Activated CD4-positive, alpha-beta memory T cell treated with anti-CD3 and anti-CD28 coated beads, Interleukin-2, amount 10 ng/mL, durations not matched to agents 7 days and 5 days (primary cell): Measurements from ENCODE around the gene PAQR5. TPM values are rescaled to one million over a fixed set of nuclear protein-coding genes. Genes with fewer than 3 reads are reported as not detected.

Experiments
- CTCF ChIA-PET: fragments of 350-600 bp; sonication (Branson Sonifier 250); formaldehyde crosslinking; loops from one replicate; lab custom pipeline; 2021; ENCODE audit warnings: antibody characterized with exemption, inconsistent platforms; lab: Charles Lee
- POLR2A ChIA-PET: fragments of 350-600 bp; sonication (Branson Sonifier 250); formaldehyde crosslinking; loops from one replicate; lab custom pipeline; 2021; ENCODE audit warnings: antibody characterized with exemption; lab: Charles Lee
- DNase-seq: peaks from one replicate; pipeline ENCODE4 v3.0.0-alpha.2; 2020
- H3K27ac Mint-ChIP-seq: one replicate; pipeline ENCODE4 v1.8.0; 2021; ENCODE audit warnings: mild to moderate bottlenecking, mixed read lengths
- H3K27me3 Mint-ChIP-seq: one replicate; pipeline ENCODE4 v1.8.0; 2021; ENCODE audit warnings: mixed read lengths
- H3K36me3 Mint-ChIP-seq: one replicate; pipeline ENCODE4 v1.8.0; 2021; ENCODE audit warnings: low read depth, mixed read lengths
- H3K4me1 Mint-ChIP-seq: one replicate; pipeline ENCODE4 v1.8.0; 2021; ENCODE audit warnings: mixed read lengths
- H3K4me3 Mint-ChIP-seq: one replicate; pipeline ENCODE4 v1.8.0; 2021; ENCODE audit warnings: mild to moderate bottlenecking, mixed read lengths
- H3K9me3 Mint-ChIP-seq: one replicate; pipeline ENCODE4 v1.8.0; 2021; ENCODE audit warnings: mixed read lengths
- total RNA-seq, 2 experiments: library from RNA; stranded (reverse); gene quantifications; one replicate each; pipeline ENCODE4 v1.2.3, GENCODE V29; 2021

PAQR5 gene
- total RNA-seq, 2 experiments from 2014 or later: not detected

DNA sequence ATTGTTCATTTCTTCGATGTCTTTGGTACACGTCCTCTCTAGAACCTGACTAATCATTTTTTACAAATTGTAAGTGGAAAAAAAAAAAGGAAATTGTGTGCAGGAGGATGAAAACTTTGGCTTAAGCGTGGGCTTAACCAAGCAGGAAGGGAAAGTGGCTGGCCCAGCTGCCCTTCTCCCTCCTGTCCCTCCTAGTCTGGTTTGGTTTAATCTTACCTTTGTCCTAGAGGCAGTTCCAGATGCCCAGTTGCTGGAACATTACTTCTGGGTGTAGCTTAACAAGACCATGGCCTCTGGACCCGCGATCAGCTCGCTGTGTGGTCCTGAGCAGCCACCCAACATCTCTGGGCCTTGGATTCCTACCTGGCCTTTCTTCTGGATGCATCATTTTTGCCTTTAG is 15.4 kb downstream of the PAQR5 start:
- H3K27ac Mint-ChIP-seq: no peak overlapping the region

GRCh38 chr15:69314736-69315135 is 16.0 kb downstream of the PAQR5 start:
- Mint-ChIP-seq H3K27ac (no peak overlapping the region), H3K27me3 (peaks cover 8% of the 10 kb centered on the region)
- POLR2A ChIA-PET: no interaction called here

More for the DNA sequence above, 15.4 kb downstream of the PAQR5 start:
- peaks cover 10% of the 10 kb centered on the region for H3K27me3 Mint-ChIP-seq
- H3K36me3 Mint-ChIP-seq: no peaks in the 10 kb centered on the region
- ChIA-PET CTCF (no interaction called here), POLR2A (interaction anchor here (1.3 kb wide), 1 partner anchor 14 kb away, joined by 3 read pairs; no protein-coding TSS in a partner anchor)
- H3K4me1 Mint-ChIP-seq: no peaks in the 10 kb centered on the region
- H3K4me3 Mint-ChIP-seq: no peak overlapping the region
- DNase-seq: no peak
- no peaks in the 10 kb centered on the region for H3K9me3 Mint-ChIP-seq

DNA sequence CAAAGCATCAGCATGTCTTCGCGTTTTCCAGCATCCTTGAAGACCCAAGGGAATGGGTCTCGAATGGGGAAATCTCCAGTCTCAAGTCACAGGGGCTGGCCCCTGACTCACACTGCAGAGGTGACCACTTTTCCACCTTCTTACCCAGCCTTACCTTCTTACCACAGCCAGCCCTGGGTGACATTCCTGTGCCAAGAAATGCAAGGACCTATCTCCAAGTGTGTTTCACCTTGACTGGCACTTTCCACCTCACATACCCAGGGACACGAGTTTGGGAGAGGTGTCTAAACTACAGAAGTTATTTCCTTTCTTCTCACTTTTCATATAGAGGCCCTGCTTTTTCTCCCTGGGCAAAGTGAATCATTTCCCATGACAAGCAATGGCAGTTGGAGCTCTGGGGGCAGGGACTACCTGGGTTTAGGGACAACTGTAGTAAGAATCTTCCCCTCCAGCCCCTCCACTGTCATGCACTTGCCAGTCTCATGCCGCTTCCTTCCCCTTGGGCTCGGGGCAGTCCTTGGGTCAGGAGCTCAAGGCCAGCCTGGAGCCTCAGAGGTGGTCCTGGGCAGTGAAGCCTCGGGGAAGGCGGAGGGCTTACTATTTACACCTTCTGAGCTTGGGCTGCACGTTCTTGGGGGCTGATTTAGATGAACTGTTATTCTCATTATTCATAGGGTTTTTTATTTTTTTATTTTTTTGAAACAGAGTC is 16.8 kb downstream of the PAQR5 start:
- no peak overlapping the region for H3K4me3 Mint-ChIP-seq
- H3K9me3 Mint-ChIP-seq: no peaks in the 10 kb centered on the region
- ChIA-PET POLR2A (no interaction called here), CTCF (no interaction called here)
- no peaks in the 10 kb centered on the region for H3K36me3 Mint-ChIP-seq
- H3K27me3 Mint-ChIP-seq: peaks cover 8% of the 10 kb centered on the region
- peaks cover 6% of the 10 kb centered on the region for H3K4me1 Mint-ChIP-seq
- H3K27ac Mint-ChIP-seq: no peak overlapping the region
- no peak for DNase-seq

More at GRCh38 chr15:69314736-69315135, 16.0 kb downstream of the PAQR5 start:
- H3K9me3 Mint-ChIP-seq: no peaks in the 10 kb centered on the region
- H3K4me1 Mint-ChIP-seq: peaks cover 2% of the 10 kb centered on the region
- CTCF ChIA-PET: no interaction called here
- no peak overlapping the region for H3K4me3 Mint-ChIP-seq
- DNase-seq: no peak
- H3K36me3 Mint-ChIP-seq: no peaks in the 10 kb centered on the region

DNA sequence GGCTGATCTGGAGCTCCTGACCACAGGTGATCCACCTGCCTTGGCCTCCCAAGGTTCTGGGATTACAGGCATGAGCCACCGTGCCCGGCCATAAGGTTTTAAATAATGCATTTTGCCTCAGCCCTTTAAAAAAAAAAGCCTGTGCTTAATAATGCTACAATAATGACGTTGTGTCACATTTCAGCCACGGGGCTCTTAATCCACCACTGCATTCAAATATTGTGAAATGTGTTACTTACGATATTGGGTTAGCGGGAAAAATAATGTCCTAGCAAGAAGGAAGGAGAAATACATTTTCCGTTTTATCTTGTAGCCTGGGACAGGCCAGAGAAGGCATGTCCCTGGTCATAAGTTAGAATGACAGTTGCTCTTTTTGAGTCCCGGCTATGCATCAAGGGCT is 17.6 kb downstream of the PAQR5 start:
- H3K4me1 Mint-ChIP-seq: peaks cover 12% of the 10 kb centered on the region
- H3K4me3 Mint-ChIP-seq: no peak overlapping the region
- peaks cover 4% of the 10 kb centered on the region for H3K27me3 Mint-ChIP-seq
- no peak for DNase-seq
- CTCF ChIA-PET: no interaction called here
- no peaks in the 10 kb centered on the region for H3K9me3 Mint-ChIP-seq
- POLR2A ChIA-PET: no interaction called here
- no peak overlapping the region for H3K27ac Mint-ChIP-seq
- no peaks in the 10 kb centered on the region for H3K36me3 Mint-ChIP-seq

DNA sequence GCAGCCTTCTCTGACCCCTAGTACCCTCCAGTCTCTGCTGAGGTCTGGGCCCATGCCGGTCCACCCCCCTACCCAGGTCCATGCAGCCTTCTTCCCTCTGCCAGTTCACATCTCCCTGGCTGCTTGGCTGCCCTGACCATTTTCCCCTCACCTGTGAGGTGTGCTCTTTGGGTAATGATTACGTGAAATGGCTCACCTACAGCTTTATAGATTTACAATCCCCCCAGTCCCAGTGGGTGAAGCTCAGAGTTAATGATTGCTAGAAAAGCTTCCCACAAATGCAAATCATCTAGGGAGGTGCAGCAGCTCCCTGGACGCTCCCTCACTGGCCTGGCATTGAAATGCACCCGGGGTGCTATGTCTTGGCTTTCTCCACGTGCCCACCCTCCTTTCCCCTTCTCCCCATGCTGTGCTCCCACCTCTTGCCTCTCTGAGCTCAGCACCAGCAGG is 18.7 kb downstream of the PAQR5 start:
- ChIA-PET POLR2A (no interaction called here), CTCF (no interaction called here)
- Mint-ChIP-seq H3K36me3 (no peaks in the 10 kb centered on the region), H3K9me3 (no peaks in the 10 kb centered on the region), H3K27ac (no peak overlapping the region), H3K4me1 (peaks cover 12% of the 10 kb centered on the region), H3K27me3 (peaks cover 5% of the 10 kb centered on the region), H3K4me3 (no peak overlapping the region)
- no peak for DNase-seq

DNA sequence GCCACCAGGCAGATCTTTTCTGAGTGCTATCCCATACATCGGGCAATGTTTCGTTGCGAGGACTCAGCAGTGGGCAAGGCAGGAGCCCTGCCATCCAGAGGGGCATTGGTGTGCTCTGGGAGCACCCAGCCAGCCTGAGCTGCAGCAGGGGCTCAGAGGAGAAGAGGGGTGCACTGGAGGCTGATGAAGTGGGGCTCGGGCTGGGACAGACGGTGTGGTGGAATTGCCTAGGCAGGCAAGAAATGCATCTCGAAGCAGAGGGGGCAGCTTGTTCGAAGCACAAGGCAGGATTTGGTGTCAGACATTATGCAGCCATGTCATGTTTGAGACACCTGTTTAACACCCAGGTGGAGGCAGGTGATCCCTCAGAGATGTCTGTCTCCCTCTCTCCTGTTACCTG is 19.3 kb downstream of the PAQR5 start:
- ChIA-PET CTCF (no interaction called here), POLR2A (no interaction called here)
- H3K27me3 Mint-ChIP-seq: peaks cover 2% of the 10 kb centered on the region
- H3K36me3 Mint-ChIP-seq: no peaks in the 10 kb centered on the region
- H3K4me3 Mint-ChIP-seq: no peak overlapping the region
- no peak for DNase-seq
- no peak overlapping the region for H3K27ac Mint-ChIP-seq
- H3K9me3 Mint-ChIP-seq: no peaks in the 10 kb centered on the region
- peaks cover 12% of the 10 kb centered on the region for H3K4me1 Mint-ChIP-seq

DNA sequence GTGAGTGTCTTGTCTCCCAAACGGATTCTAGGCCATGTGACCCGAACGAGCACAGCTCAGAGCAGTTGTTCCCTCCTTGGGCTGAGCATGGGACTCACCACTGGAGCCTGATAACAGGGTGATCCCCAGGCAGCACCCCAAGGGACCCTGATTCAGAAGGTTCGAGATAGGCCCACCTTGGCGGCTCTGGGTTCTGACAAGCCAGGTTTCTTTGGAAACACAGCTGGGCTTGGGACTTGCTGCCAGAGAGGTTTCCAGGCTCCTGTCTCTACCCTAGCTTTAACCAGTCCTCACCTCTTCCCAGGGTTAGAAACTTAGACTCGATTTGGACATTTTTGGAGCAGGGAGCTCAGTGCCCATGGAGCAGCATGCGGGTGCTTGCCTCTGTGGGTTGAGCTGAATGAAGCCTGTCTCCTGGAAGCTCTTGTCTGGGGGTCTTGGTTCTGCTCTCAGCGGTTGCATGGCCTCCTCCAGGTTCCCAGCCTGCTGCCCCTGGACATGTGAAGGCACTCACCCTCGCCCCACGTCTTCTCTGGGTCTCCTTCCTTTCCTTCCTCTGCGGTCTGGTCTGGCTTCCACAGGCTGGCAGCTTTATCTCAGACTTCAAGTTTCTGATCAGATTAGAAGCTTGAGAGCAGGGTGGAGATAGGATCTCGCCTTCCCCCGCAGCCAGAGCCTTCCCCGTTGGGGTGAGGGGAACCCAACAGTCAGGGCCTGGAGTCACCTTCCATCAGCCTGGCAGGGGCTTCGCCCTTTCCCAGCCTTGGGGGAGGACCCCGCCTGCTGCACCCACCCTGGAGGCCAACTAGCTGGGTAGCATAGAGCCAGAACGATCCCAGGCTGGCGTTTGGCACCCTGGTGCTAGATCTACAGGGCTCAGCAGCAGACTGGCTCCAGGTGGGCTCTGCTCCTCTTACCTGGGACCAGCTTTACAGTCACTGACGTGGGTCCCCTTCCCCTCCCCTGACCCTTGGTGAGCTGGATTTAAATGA is 21.0 kb downstream of the PAQR5 start:
- Mint-ChIP-seq H3K27ac (no peak overlapping the region), H3K4me1 (peaks cover 12% of the 10 kb centered on the region), H3K4me3 (no peak overlapping the region), H3K36me3 (no peaks in the 10 kb centered on the region), H3K27me3 (peaks cover 4% of the 10 kb centered on the region), H3K9me3 (no peaks in the 10 kb centered on the region)
- ChIA-PET CTCF (no interaction called here), POLR2A (no interaction called here)
- DNase-seq: no peak

- POLR2A ChIA-PET: no interaction called here
- H3K36me3 Mint-ChIP-seq: no peaks in the 10 kb centered on the region
- H3K9me3 Mint-ChIP-seq: no peaks in the 10 kb centered on the region
- peaks cover 12% of the 10 kb centered on the region for H3K4me1 Mint-ChIP-seq
- H3K27ac Mint-ChIP-seq: no peak overlapping the region
- CTCF ChIA-PET: no interaction called here
- H3K27me3 Mint-ChIP-seq: peaks cover 4% of the 10 kb centered on the region
- no peak for DNase-seq
- H3K4me3 Mint-ChIP-seq: no peak overlapping the region
Observed at GRCh38 chr15:69320977-69321554, 22.4 kb downstream of the PAQR5 start.

DNA sequence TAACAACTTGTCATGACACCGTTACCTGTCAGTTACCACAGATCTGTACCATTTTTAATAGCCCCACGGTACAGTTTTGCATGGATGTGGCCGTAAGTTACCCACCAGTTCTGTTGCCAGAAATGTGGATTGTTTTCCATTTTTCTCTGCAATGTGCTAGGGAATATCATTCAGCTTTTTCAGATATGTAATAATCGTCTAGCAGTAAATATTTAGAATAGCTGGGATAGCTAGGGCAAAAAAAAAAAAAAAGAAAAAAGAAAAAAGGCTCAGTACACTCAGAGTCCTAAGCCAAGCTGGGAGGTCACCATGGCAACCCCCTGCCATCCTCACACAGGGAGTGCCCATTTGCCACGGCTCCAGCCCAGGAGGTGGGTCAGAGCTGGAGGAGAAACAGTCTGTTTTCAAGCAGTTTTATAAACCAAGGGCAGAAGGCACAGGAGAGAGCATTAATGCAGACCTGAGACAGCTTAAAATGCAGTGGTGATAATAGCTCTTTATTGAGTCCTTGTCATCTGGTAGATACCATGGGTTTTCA is 25.2 kb downstream of the PAQR5 start:
- peaks cover 6% of the 10 kb centered on the region for H3K27me3 Mint-ChIP-seq

DNA sequence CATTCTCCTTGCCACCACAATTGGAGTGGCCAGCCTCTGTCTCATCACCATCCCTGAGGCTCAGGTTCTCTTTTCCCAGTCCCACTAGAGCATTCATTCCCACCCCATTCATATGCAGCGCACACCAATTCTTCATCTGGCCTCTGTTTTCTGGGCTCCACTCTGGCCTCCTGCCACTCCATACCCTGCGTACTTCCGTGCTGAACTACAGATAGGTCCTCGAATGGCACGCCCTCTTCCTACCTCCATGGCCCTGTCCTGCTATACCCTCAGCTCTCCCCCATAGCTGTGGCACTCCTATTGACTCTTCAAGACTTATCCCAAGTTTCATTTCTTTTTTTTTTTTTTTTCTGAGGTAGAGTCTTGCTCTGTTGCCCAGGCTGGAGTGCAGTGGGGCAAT is 25.9 kb downstream of the PAQR5 start:
- no peak overlapping the region for H3K27ac Mint-ChIP-seq
- ChIA-PET CTCF (no interaction called here), POLR2A (no interaction called here)
- DNase-seq: no peak
- H3K36me3 Mint-ChIP-seq: no peaks in the 10 kb centered on the region
- H3K4me1 Mint-ChIP-seq: peaks cover 11% of the 10 kb centered on the region
- no peaks in the 10 kb centered on the region for H3K9me3 Mint-ChIP-seq
- no peak overlapping the region for H3K4me3 Mint-ChIP-seq
- peaks cover 6% of the 10 kb centered on the region for H3K27me3 Mint-ChIP-seq

More for the DNA sequence above, 25.2 kb downstream of the PAQR5 start:
- no peak overlapping the region for H3K27ac Mint-ChIP-seq
- H3K36me3 Mint-ChIP-seq: no peaks in the 10 kb centered on the region
- CTCF ChIA-PET: no interaction called here
- no peaks in the 10 kb centered on the region for H3K9me3 Mint-ChIP-seq
- peaks cover 12% of the 10 kb centered on the region for H3K4me1 Mint-ChIP-seq
- no peak overlapping the region for H3K4me3 Mint-ChIP-seq
- DNase-seq: no peak
- POLR2A ChIA-PET: no interaction called here

GRCh38 chr15:69325456-69325971 is 26.8 kb downstream of the PAQR5 start:
- Mint-ChIP-seq H3K36me3 (no peaks in the 10 kb centered on the region), H3K4me1 (peaks cover 6% of the 10 kb centered on the region), H3K27ac (no peak overlapping the region), H3K27me3 (peaks cover 7% of the 10 kb centered on the region), H3K9me3 (no peaks in the 10 kb centered on the region), H3K4me3 (no peak overlapping the region)
- no peak for DNase-seq
- ChIA-PET CTCF (interaction anchor here (0.6 kb wide), 1 partner anchor 99 kb away, joined by 5 read pairs; no protein-coding TSS in a partner anchor), POLR2A (no interaction called here)

GRCh38 chr15:69328080-69328479 is 29.4 kb downstream of the PAQR5 start:
- no peaks in the 10 kb centered on the region for H3K36me3 Mint-ChIP-seq
- no peak overlapping the region for H3K4me3 Mint-ChIP-seq
- H3K27me3 Mint-ChIP-seq: peaks cover 8% of the 10 kb centered on the region
- DNase-seq: no peak
- no peaks in the 10 kb centered on the region for H3K9me3 Mint-ChIP-seq
- H3K4me1 Mint-ChIP-seq: no peaks in the 10 kb centered on the region
- CTCF ChIA-PET: interaction anchor here (0.6 kb wide), 1 partner anchor 69 kb away, joined by 4 read pairs; no protein-coding TSS in a partner anchor
- no peak overlapping the region for H3K27ac Mint-ChIP-seq
- POLR2A ChIA-PET: no interaction called here
